IPS-18c (cell line): ENCODE results near the gene MAPK8.
A peak's percentile ranks its signal among the peaks of the same experiment; 100 is the strongest.

Experiments
- H3K4me3 ChIP-seq: 2 replicates; pipeline ENCODE4 v1.7.0; 2013; ENCODE audit warnings: low read depth, mild to moderate bottlenecking, low read length, moderate library complexity; ENCODE audit not compliant: insufficient read depth
- H3K9me3 ChIP-seq: one replicate; pipeline ENCODE4 v1.6.1; 2013; ENCODE audit warnings: mild to moderate bottlenecking, low read length, moderate library complexity; ENCODE audit not compliant: control insufficient read depth, insufficient read depth

Gene MAPK8

DNA sequence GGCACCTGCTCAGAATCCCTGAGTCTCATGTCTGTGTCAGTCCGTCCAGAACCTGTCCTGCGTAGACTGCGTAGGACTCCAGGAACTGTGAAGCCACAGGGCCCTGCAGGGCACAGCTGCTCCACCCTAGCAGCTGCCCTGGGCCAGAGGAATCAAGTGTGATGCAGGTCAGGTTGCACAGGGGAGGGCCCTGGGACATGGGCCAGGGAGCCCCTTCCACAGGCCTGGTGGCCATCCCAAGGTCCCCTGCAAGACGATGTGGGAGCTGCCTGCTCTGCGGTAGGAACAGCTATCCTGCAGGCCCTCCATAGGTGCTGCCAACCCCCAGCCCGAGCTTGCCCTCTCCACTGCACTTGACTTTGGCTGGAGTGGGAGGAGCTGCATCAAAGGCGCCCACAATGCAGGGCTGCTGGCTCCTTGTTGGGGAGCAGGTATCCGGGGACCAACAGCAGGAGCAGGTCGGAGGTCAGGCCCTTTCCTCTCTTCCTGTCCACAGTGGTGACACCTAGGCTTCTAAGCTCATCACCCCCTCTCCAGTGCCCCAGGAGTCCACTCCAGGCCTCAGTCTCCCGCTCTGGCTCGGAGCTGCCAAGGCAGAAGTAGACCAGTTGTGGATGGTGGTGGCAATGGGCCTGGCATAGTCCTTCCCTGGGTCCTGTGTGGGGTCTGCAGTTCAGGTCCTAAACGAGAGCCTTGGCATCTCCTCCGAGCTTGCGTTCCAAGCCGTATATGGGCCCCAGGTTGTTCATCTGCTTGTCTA is 149.1 kb downstream of the MAPK8 start:
- Histone ChIP-seq H3K4me3 (no peak overlapping the region), H3K9me3 (peaks cover 2% of the 10 kb centered on the region)

DNA sequence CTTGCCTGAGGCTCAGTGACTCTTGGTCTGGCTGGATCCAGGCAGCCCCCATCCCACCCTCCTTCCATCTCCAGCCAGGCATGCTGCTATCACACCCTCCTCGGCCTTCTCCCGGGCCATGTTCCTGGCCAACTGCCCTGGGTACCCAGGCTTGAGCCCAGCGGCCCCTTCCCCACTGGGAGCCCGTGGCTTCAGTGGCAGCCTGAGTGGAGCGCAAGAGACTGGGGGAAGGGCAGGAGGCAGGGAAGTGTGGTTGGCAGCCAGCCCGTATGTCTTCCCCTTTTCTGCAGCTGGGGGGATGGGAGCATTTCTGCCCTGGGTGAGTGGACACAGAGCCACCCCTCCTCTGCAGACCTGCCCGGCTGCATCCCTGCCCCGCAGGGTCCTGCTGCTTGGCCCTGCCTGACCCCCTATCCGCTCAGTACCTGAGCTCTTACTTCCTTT is 149.9 kb downstream of the MAPK8 start:
- peaks cover 2% of the 10 kb centered on the region for H3K9me3 ChIP-seq
- H3K4me3 ChIP-seq, result no peak overlapping the region

DNA sequence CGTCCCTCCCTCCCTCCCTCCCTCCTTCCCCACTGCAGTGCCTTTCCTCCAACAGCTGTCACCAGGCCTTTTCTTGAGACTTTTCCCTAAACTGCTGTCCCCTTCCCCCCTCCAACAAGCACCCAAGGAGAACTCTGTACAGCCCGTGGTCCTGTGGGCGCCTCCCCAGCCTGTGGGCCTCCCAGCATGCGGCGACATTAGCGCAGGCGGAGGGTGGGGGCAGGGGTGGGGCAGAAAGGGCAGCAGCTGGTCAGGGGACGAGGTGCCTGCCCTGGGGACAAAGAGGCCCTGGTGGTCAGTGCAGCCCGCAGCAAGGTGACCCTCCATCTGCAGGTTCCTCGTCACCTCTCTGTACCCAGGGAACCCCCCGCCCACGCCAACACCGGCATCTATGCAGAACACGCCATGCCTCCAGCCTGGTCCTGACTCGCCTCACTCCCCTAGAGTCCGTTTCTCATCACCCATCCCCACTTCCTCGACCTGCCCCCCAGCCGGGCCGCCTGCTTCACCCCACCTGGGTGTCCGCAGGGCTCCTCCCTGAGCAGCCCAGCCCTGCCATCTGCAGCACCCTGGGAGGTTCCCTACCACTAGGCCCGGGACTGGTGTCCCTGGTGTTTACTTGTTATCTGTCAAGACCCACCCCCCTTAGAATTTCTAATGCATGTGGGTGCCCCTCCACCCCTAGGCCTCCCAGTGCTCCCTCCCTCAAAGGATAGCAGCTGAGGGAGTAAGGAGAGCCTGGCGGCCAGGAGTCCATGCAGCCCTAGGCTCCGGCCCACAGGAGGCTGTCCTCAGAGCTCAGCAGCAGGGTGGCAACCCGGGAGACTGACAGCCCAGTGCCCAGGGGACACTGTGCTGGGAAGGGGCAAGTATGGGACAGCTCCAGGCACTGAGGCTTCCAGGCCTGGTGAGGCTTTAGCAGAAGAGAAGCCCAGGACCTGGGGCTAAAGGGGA is 150.6 kb downstream of the MAPK8 start:
- Histone ChIP-seq H3K9me3 (peaks cover 2% of the 10 kb centered on the region), H3K4me3 (no peak overlapping the region)

DNA sequence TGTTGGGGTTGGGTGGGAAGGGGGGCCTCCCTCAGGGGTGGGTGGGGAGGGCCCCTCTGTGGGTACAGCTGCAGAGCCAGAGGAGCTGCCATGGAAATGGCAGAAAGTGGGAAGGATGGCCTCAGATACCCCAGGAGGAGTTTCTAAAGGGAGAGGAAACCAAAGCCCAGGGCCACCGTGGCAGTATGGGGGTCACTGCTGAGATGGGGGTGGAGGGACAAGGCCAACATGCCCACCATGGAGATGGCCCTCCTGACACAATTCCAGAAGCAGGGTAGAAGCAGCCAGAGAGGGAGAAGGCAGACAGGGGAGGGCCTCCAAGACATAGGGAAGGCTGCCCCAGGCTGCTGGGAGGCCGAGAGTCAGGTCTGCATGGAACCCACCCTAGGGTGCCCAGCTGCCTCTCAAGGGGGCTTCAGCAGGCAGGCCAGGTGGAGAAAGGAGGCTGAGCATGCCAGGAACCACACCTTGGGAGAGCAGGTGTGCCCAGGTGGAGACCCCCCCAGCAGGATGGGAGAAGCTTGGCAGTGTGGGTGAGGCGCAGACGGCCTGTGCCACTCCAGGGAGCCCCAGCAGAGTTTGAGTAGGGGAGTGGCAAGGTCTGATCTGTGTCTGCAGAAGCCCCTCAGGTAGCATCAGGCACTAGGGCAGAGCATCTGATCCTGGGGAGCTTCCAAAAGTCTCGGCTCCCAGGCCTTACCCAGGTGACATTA is 151.6 kb downstream of the MAPK8 start:
- Histone ChIP-seq H3K4me3 (no peak overlapping the region), H3K9me3 (peaks cover 2% of the 10 kb centered on the region)

DNA sequence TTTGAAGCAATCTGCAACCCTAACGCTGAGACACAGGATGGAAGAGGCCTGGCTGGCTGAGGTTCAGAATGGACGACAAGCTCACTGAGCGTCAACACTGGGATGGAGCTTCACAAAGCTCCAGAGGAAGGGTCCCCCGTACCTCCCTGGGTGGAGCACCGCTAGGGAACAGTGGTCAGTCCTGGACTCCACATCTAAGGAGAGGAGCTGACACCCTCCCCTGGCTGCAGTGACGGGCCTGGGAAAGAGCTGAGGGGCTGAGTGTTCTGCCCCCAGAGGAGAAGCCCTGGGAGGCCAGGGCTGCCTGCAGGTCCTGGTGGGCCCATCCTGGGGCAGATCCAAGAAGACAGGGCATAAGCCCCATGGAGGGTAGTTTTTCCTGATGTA is 152.2 kb downstream of the MAPK8 start:
- H3K9me3 ChIP-seq, result peaks cover 2% of the 10 kb centered on the region

DNA sequence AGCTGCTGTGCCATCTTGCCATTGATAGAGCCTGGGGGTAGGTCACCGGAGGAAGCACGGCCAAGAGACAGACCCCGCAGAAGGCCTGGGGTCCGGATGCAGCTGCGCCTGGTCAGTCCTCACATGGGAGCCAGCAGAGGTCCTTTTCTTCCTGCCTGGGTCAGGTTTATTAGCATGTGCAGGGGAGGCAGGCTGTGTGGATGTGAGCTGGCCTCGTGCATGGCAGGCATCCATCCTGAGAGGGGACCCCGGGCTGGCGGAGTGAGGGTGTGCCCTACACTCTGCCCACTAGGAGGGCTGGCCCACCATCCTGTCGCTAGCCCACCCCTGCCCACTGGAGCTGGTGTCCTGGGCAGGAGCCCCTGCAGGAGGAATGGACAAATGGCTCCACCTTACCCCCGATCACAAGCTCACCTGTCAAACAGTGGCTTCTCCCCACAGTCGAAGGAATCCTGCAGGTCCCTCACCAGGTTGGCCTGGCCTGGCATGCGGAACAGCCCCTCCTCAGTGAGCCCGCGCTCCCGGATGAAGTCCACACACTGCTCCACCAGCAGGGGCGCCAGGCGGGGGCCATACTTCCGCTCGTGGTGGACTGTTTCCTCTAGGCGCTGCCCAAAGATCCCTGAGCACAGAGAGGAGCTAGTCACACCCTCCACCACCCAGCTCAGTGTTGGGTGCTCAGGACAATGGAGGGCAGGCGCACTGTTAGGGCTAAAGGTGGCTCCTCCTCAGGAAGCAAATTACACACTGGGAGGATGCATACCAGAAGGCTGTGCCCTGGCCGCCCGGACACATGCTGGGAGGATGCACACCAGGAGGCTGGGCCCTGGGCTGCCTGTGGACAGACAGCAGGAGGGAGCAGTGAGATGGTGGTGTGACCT is 153.0 kb downstream of the MAPK8 start:
- H3K9me3 ChIP-seq, result peaks cover 2% of the 10 kb centered on the region
- no peak overlapping the region for H3K4me3 ChIP-seq

More for the DNA sequence above, 152.2 kb downstream of the MAPK8 start:
- no peak overlapping the region for H3K4me3 ChIP-seq

DNA sequence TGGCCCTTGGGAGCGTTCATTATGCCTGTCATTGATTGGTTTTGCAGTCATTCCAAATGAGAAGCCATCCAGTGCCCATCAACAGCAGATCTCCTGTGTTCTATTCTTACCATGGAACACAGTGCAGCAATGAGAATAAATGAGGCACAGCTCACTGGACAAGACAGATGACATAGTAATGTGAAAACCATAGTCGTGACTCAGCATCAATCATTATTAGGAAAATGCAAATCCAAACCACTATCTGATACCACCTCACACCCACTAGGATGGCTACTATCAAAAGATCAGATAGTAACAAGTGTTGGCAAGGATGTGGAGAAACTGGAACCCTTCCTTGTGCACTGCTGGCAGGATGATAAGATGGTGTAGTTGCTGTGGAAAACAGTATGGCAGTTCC is 153.7 kb downstream of the MAPK8 start:
- Histone ChIP-seq H3K4me3 (no peak overlapping the region), H3K9me3 (peaks cover 2% of the 10 kb centered on the region)

DNA sequence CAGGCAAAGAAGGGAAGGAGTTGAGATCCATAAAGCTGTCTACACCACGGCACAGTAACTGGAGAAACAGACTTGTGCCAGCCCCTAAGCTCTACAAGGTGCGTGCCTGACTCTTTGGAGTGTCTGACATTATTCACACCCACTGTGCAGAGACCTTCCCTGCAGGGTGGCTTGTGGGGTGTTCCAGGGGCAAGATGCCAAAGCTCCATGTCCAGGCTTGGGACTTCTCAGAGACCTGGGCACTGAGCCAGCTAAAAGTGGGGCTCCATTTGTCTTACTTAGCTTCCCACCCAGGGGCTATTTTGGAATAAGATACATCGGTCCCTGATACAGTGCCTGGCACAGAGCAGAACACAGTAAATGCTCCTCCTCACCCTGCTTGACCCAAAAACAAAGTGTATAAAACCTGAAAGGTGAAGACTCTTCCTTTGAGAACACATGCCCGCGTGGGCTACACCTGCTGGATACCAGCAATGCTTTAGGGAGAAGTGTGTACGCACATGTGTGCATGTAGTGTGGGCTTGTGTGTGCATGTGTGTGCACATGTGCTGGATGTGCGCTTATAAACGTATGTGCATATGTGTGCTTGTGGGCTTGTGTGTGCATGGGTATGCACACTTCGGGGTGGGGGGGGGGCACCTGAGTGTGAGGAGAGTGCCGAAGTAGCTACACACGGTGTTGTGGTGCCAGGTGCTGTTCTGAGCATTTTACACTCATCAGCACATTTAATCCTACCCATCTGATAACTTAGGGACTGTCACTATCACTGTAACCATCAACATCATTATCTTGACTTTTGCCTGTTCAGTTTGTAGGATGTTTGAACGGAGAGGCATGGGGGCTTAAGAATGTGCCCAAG is 155.4 kb downstream of the MAPK8 start:
- no peak overlapping the region for H3K4me3 ChIP-seq
- H3K9me3 ChIP-seq, result peaks cover 2% of the 10 kb centered on the region

DNA sequence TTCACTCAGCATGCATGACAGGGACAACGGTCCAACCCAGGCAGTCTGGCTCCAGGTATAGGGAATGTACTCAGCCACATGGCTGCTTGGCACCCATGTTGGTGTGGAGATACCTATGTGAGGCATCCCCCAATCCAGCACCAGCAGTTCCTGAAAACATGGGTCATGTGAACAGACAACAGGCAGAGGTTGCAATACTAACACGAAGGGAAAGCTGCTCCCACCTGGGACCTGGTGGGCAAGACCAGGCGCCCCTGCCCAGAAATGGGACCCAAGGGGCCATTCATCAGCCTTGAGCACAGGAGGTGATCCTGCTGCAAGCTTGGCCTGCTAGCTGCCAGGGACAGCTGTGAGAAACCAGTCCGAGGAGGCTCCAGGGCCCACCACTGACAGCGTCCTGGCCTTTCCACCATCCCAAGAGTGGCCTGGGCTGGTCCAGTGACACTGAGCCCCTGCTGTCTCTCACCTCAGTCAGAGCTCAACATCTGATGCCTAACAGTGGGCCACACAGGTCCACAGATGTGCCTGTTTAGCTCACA is 156.1 kb downstream of the MAPK8 start:
- Histone ChIP-seq H3K4me3 (no peak overlapping the region), H3K9me3 (peaks cover 2% of the 10 kb centered on the region)

DNA sequence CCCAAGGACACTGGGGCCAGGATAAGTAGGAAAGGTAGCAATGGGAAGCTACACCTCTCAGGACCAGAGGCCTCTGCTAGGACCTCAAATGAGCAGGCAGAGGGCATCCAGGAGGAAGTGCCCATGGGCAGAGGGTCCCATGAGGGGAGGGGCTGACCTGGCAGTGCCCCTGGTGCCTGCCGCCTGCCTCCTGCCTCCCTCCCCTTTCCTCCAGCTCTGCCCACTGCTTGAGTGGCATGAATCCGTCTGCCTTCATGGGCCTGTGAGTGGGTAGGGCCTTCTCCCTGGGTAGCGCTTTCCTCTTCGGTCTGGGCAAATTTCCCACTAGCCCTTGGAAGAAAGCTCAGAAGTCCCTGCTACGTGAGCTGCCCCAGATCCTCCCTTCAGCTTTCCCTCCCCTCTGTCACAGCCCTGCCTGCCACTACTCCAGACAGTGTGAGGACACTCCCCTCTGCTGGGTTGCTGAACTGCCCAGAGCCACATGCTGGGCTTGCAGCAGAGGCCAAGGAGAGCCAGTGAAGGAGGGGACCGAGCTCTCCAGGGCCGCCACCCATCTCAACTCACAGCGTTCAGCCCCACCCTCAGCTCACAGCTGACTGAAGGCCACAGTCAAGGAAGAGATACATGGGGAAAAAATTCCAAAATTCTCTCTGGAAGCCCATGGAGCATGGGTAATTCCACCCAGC is 157.0 kb downstream of the MAPK8 start:
- Histone ChIP-seq H3K9me3 (no peaks in the 10 kb centered on the region), H3K4me3 (no peak overlapping the region)

DNA sequence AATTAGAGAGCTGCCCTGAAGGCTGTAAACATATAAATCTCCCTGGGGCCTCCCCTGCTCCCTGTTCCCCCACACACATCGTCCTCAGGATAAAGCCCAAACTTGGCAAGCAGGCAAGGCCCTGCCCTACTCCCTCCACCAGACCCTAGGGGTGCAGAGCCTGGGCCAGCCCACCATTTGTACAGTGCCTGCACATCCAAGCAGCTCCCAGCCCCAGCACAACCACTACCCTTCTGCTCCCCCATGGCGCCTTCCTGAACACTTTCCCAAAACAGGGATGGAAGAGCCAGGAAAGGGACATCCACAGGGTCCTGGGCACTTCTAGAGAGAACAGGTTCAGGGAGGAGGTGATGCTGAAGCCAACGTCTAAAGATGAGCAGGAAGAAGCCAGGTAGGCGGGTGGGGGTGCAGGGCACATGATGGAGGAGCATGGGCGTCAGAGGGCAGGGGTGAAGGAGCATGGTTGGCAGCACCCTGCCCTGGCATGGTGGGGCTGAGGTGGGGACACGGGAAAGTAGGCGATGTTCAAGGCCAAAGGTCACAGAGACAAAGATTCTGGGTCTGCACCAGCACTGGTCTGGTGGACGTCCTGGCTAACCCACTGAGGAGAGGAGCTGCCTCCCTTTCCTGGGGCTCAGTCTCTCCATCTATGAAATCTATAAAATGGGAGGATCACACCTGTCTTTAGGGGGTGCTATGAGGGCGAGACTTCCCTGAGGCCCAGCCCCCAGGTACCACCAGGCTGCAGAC is 157.8 kb downstream of the MAPK8 start:
- Histone ChIP-seq H3K9me3 (no peaks in the 10 kb centered on the region), H3K4me3 (no peak overlapping the region)

DNA sequence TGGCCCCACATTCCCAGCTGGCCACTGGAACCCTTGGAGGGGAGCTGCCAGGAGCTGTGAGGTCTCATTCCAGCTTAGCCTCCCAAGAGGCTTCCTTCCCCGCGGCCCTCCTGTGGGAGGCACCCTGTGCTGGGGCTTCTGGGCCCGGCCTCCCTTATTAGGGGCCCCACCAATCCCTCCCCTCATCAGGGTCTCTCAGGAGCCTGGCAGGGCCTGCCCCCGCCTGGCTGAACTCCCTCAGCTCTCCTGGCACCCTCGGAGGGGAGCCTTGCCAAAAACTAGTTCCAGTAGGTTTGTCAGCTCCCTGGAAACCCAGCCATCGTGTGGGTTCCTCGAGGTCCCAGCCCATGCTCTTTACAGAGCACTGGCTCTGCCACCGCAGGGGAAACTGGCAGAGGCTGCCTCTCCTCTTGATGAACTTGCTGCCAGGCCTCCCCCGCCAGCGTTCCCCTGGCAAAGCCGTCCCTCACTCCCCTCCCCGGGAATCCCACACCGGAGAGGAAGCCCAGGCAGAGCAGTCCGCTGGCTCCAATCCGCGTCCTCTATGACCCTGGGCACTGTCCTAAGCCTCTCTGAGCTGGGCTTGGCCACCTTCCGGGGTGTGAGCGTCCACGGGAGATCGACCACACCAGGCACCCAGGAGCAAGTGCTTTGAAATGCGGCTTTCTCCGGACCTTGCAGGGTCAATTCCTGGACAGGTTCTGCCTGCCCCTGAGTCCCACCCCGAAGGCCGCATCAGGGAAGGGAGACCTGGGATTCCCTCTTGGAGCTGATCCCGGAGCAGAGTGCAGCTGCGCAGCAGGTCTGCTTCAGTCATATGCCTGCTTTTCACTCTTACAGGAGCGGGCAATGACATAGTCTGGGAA is 158.6 kb downstream of the MAPK8 start:
- H3K4me3 ChIP-seq, result no peak overlapping the region

DNA sequence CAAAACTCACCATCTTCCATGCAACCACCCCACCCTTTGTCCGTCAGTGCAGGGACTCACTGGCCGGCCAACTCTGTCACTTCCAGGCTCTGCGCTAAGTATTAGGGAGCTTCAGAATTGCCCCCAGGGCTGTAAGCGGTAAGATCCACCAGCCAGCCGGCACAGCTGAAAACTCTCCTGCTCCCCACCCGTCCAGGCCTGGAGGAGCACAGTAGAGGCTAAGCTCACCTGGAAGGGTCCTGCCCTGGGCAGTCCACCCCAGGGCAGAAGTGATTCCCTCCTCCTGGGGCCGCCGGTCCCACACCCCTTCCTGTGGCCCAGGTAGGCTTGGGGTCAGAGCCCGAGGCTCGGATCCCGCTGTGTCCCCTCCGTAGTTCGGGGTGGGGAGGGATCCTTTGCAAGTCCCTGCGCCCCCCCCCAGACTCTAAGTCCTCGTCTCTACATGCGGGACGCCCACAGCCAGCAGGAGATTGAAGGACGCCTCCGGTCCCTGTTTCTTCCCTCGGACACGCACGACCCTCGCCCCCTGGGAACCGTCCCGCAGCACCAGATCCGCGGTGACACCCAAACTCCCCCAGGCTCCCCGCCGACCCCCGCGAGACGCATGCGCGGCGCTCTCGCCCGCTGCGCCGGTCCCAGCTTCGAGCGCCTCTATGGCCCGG is 159.5 kb downstream of the MAPK8 start:
- no peaks in the 10 kb centered on the region for H3K9me3 ChIP-seq
- peak overlapping the region; percentile 43 for H3K4me3 ChIP-seq

More for the DNA sequence above, 158.6 kb downstream of the MAPK8 start:
- H3K9me3 ChIP-seq, result no peaks in the 10 kb centered on the region
